HG03097 (cell line): ENCODE results near the gene TSPAN16.

Experiments
- ATAC-seq: cut with Tn5 transposase; IDR thresholded peaks from one replicate; pipeline ENCODE4 v1.9.1; 2021; ENCODE audit not compliant: unreplicated experiment, low FRiP score

Gene TSPAN16, protein sequence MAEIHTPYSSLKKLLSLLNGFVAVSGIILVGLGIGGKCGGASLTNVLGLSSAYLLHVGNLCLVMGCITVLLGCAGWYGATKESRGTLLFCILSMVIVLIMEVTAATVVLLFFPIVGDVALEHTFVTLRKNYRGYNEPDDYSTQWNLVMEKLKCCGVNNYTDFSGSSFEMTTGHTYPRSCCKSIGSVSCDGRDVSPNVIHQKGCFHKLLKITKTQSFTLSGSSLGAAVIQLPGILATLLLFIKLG

DNA sequence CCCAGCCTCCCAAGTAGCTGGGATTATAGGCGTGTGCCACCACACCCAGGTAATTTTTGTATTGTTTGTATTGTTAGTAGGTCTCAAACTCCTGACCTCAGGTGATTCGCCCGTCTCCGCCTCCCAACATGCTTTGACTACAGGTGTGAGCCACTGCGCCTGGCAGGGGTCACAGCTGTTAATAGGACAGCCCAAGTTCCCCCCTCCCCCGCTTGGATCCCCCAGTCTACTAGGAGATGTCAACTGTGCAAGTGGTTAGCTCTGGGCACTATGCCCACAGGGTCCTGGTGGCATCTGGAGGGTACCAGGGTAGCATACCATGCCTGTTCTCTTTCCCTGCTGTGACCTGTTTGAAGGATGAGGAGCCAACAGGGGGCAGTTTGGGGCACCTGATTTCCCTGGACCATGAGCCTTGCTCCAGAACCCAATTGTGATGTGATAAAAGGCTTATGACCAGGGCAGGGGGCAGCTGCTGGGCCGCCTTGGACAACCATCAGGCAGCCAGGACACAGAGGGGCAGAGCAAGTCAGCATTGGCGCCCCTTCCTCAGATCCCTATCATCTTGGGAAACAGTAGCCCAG is at the start of gene TSPAN16:
TSS of gene TSPAN16 (plus strand) at position 496 of the 581 bp plus-strand sequence. CDS start 138 bp downstream, outside the sequence.
- ATAC-seq: no peak

DNA sequence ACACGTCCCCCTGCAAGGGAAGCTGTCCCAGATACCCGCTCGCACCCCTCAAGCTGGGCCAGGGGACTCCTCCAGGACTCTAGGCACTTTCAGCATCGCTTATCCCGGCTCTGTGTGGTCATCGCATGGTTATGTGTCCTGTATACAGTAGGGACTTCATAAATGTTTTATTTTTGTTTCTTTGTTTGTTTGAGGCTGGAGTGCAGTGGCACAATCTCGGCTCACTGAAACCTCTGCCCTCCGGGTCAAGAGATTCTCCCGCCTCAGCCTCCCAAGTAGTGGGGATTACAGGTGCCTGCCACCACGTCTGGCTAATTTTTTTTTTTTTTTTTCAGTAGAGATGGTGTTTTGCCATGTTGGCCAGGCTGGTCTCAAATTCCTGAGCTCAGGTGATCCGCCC is 49.0 kb upstream of the TSPAN16 start:
- ATAC-seq: no peak

DNA sequence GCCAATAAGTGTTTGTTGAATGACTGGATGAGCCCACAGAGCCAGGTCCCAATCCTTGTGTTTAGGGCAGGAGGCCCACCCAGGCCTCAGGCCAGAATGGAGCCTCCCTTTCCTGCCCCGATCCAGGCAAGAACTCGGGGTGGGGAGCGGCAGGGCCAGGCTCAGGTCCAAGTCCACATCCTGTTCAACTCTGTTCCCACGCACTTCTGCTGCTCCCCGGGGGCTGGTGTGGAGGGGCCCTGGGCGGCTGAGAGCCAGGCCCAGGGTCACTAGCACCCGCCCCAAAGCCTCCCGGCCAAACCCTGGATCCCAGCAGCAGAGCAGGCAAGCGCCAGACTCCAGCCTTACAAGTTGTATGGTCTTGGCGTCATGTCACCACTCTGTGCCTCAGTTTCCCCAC is 48.6 kb upstream of the TSPAN16 start:
- ATAC-seq: no peak

DNA sequence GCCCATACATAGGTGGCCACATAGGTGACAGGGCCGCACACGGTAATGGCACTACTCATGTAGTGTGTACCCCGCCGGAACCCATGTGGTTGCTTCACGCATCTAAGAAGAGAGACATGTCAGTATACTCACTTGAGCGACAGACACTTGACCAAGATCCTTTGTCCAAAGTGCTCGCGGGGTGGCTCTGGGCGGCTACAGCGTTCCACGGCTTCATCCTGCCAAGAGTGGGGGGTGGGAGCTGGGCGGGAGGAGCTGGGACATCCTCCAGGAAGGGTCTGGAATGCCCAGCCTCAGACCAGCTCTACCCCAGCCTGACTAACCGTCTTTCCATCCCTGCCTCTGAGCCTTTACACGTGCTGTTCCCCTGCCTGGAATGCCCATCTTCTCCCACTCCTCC is 48.0 kb upstream of the TSPAN16 start:
- no peak for ATAC-seq

DNA sequence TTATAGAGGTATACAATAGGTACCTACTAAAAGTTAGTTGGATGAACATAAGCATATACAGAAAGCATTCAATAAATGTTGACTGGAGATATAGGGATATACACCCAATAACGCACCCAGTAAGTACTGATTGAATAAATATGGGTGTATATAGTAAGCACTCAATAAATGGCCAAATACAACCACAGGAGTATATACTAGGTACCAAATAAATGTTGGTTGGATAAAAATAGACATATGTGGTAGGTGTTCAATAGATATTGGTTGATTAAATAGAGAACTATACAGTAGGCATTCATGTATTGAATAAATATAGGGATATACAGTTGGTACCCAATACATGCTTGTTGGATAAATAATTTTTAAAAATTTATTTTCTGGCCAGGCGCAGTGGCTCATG is 47.1 kb upstream of the TSPAN16 start:
- no peak for ATAC-seq

- ATAC-seq: no peak
Measured at GRCh38 chr19:11251217-11251616, 44.7 kb upstream of the TSPAN16 start.

DNA sequence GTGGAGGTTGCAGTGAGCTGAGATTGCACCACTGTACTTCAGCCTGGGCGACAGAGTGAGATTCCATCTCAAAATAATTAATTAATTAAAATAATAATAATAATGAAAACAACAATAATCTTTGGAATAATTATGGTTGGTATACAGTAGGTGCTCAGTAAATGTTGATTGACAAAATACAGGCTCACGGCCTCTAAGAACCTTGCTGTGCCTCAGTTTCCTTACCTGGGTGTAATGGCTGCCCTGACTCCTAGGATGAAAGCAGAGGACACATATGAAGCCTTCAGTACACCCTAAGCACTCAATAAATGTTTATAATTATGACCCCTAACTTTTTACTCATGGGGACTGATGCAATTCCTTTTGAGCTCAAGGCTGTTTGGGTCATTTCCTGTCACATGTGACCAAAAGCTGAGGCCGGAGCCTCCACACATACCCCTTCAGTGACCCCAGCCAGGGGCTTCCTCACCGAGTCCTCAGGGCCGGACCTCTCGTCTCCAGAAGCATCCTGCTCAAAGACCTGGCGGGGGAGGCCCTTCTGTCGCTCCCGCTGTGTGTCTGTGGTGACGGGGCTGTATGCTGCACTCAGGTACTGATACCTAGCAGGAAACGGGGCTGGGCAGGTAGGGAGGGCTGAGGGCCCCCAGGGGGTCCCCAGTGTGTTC is 44.2 kb upstream of the TSPAN16 start:
- no peak for ATAC-seq

GRCh38 chr19:11252665-11253355 is 43.1 kb upstream of the TSPAN16 start:
- no peak for ATAC-seq

GRCh38 chr19:11254666-11255065 is 41.3 kb upstream of the TSPAN16 start:
- no peak for ATAC-seq

GRCh38 chr19:11256189-11256588 is 39.8 kb upstream of the TSPAN16 start:
- ATAC-seq: no peak

DNA sequence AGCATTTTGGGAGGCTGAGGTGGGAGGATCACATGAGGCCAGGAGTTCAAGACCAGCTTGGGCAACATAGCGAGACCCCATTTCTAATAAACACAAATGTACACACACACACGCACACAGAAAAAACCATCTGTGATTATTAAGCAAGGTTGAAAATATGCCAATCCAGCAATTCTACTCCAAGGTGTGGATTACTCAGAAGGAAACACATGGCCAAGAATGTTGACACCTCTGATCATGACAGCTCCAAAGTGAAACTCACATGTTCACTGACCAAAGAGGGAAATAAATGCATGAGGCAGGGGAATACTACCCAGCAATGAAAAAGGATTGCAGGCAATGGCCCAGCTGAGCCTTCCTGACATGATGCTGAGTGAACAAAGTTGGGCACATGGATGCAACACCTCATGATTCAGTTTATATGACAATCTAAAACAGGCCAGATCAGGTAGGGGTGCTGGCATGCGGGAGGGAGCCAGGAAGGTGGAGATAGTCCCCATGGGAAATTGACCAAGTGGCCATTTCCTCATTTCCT is 38.0 kb upstream of the TSPAN16 start:
- ATAC-seq: no peak

DNA sequence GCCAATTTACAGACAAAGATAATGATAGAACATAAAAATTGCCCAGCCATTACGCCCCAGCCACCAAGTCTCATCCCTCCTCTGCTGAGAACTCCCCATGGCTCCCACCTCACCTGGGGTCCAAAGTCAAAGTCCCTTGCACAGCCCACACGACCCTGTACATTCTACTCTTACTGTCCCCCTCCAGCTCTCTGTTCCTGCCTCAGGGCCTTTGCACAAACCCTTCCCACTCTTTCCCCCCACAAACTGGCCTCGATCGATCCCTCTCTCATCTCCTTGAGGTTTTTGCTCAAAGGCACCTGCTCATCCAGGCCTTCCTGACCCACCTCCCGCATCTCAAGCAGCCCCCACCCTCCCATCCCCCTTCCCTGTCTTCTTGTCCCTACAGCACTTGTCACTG is 35.0 kb upstream of the TSPAN16 start:
- no peak for ATAC-seq

GRCh38 chr19:11261431-11261970 is 34.5 kb upstream of the TSPAN16 start:
- no peak for ATAC-seq

- ATAC-seq: no peak
Measured at GRCh38 chr19:11261971-11262839, 33.8 kb upstream of the TSPAN16 start, which contains the start of gene DOCK6. DOCK6 (minus strand) TSS chr19:11262524; CDS start chr19:11262440, 84 bp downstream.

DNA sequence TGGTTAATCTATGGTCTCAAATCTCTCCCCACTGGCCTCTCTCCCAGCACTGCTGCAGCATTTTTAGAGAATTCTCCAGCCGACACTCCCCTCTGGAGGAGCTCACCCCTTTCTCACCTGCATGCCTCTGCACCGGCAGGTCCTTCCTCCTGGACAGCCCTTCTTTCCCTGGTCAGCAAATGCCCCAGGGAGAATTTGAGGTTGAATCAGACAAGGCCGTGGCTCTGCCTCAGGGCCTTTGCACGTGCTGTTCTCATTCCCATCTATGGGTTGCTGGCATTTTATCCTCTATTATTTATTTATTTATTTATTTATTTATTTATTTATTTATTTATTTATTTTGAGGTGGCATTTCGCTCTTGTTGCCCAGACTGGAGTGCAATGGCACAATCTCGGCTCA is 32.2 kb upstream of the TSPAN16 start:
- no peak for ATAC-seq

DNA sequence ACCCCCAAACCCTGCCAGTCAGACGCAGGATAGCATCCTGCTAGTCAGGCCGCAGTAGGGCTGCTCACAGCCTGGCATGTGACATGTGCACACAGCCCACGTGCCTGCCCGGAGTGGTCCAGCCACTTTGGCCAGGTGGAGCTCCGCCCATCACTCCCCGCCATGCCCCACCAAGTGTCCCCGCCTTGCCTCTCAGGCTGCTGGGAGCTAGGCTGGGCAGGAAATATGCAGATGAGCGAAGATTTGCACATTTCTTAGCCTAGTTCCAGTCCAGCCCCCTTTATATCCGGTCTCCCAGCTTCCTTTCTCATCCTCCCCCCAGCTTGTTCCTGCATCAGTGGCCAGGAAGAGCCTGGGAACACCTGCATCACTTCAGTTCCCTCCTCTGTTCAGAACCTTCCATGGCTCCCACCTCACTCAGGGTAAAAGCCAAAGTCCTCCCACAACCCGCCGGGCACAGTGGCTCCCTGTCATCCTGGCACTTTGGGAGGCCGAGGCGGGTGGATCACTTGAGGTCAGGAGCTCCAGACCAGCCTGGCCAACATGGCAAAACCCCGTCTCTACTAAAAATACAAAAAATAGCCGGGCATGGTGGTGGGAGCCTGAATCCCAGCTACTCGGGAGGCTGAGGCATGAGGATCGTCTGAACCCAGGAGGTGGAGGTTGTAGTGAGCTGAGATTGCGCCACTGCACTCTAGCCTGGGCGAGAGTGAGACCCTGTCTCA is 31.3 kb upstream of the TSPAN16 start:
- ATAC-seq: no peak

- ATAC-seq: no peak
Measured at GRCh38 chr19:11265177-11265784, 30.7 kb upstream of the TSPAN16 start.

- ATAC-seq: no peak
Measured at GRCh38 chr19:11265785-11266236, 30.1 kb upstream of the TSPAN16 start.
